Glomerular endothelial cell (primary cell): ENCODE measurements around the gene SEMA3B. TPM values are rescaled to one million over a fixed set of nuclear protein-coding genes. Genes with fewer than 3 reads are reported as not detected.

Experiments
- DNase-seq: peaks from one replicate; pipeline ENCODE4 v3.0.0-alpha.2; 2011; ENCODE audit warnings: low read depth, low spot score; ENCODE audit errors: extremely low read depth
- total RNA-seq: library from RNA; depleted of rRNA; stranded (reverse); fragments of >200 nt; gene quantifications from 2 replicates; pipeline ENCODE4 v1.2.3, GENCODE V29; 2015

The SEMA3B gene
- total RNA-seq, 1 donor from 2014 or later = 2.2 TPM

DNA sequence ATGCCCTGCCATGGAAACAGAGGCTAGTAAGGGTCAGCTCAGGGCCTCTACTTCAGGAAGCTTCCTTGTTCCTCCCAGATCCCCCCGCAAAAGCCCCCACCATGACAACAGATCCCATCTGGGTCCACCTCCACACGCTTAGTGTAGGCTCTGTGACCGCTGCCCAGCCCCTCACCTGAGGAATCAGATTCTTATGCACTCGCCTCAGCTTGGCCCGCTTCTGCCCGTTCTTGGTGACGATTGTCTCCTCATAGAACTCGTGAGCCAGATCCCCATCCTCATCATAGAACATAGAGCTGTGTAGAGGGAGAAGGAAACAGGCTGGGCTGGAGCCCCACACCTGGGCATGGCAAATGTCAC, 57.2 kb downstream of the SEMA3B start:
- DNase-seq = no peak

DNA sequence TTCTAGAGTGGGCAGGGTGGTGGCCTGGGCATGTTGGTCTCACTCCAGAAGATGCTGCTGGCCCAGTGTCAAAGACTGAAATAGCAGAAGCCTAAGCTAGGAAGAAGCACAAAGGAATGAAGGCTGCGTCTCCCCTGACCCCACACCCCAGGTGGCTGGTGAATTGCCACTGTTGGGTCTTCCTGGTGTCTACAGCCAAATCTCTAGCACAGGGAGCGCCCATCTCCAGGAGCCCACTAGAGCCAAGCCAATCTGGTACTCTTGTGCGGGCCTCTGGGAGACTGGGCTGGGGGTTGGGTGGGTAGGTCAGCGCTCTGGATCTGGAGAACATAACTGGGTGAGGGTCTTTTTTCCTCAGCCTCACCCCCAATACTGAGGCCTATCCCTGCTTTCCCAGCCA, 58.2 kb downstream of the SEMA3B start:
- DNase-seq = no peak

Other genes with a start within 250 kb of the SEMA3B start
- gene RBM5, start 180.2 kb upstream of the SEMA3B start, total RNA-seq = 63.9 and 151 TPM in 2 replicates
- 95.6 and 106 TPM in 2 replicates for gene SEMA3F, start 113.8 kb upstream of the SEMA3B start, total RNA-seq
- gene GNAT1, start 77.5 kb upstream of the SEMA3B start, total RNA-seq = not detected in 2 replicates
- not detected in 2 replicates for gene SLC38A3, start 63.9 kb upstream of the SEMA3B start, total RNA-seq
- 893 and 1,142 TPM in 2 replicates for gene GNAI2, start 32.9 kb upstream of the SEMA3B start, total RNA-seq
- not detected in 2 replicates for gene LSMEM2, start 9.9 kb downstream of the SEMA3B start, total RNA-seq
- 60.3 and 72.4 TPM in 2 replicates for gene IFRD2, start 23.3 kb downstream of the SEMA3B start, total RNA-seq
- gene HYAL3, start 30.3 kb downstream of the SEMA3B start, total RNA-seq = 7.6 and 18.4 TPM in 2 replicates
- 11.8 and 14.0 TPM in 2 replicates for gene NAA80, start 30.3 kb downstream of the SEMA3B start, total RNA-seq
- gene HYAL1, start 34.4 kb downstream of the SEMA3B start, total RNA-seq = 0.73 and 1.2 TPM in 2 replicates
- 676 and 849 TPM in 2 replicates for gene HYAL2, start 53.6 kb downstream of the SEMA3B start, total RNA-seq
- gene TUSC2, start 59.1 kb downstream of the SEMA3B start, total RNA-seq = 28.0 and 85.3 TPM in 2 replicates
- 23.8 and 40.5 TPM in 2 replicates for gene RASSF1, start 71.7 kb downstream of the SEMA3B start, total RNA-seq
- 0.12 and 0.44 TPM in 2 replicates for gene ZMYND10, start 76.6 kb downstream of the SEMA3B start, total RNA-seq
- gene NPRL2, start 81.6 kb downstream of the SEMA3B start, total RNA-seq = 20.9 and 22.7 TPM in 2 replicates
- gene CYB561D2, start 81.7 kb downstream of the SEMA3B start, total RNA-seq = 16.2 and 19.8 TPM in 2 replicates
- gene TMEM115, start 90.4 kb downstream of the SEMA3B start, total RNA-seq = 67.2 and 77.0 TPM in 2 replicates
- gene CACNA2D2, start 234.5 kb downstream of the SEMA3B start, total RNA-seq = 0.10 TPM in 1 of 2 replicates, not detected in the other